DND-41 (cell line): Measurements from ENCODE around the gene PLPPR2.

Experiments used
- ATAC-seq: fragments of 200-7000 bp; cut with Tn5 transposase; 3 replicates; pipeline ENCODE4 v1.9.1; 2021; ENCODE audit warnings: low read depth; ENCODE audit not compliant: insufficient read depth
- DNase-seq: peaks from one replicate; pipeline ENCODE4 v3.0.0-alpha.2; 2020
- H2AFZ ChIP-seq: 2 replicates; pipeline ENCODE4 v1.6.0; 2012; ENCODE audit warnings: low read depth, low read length
- H3K27ac ChIP-seq: 2 replicates; pipeline ENCODE4 v1.5.1; 2012; ENCODE audit warnings: low read length, inconsistent platforms
- H3K27me3 ChIP-seq: fragments of 200-600 bp; sonication (generic); 2 replicates; pipeline ENCODE4 v1.6.0; 2012; ENCODE audit warnings: low read length, mild to moderate bottlenecking, inconsistent platforms; ENCODE audit not compliant: insufficient read depth, poor library complexity
- H3K36me3 ChIP-seq: 2 replicates; pipeline ENCODE4 v1.5.1; 2012; ENCODE audit warnings: low read length, inconsistent platforms; ENCODE audit not compliant: insufficient read depth
- H3K4me1 ChIP-seq: 2 replicates; pipeline ENCODE4 v1.5.1; 2012; ENCODE audit warnings: mild to moderate bottlenecking, low read length; ENCODE audit not compliant: insufficient read depth
- H3K4me2 ChIP-seq: 2 replicates; pipeline ENCODE4 v1.6.0; 2012; ENCODE audit warnings: mild to moderate bottlenecking, moderate library complexity, low read length, inconsistent platforms; ENCODE audit not compliant: insufficient read depth
- H3K4me3 ChIP-seq, 2 experiments: fragments of 200-600 bp in 1 of 2; shearing (Covaris generic) in 1 of 2; 2 replicates each; pipeline ENCODE4 v1.5.1; 2012 to 2016; ENCODE audit warnings: inconsistent platforms in 2 of 2, low read length in 2 of 2, mild to moderate bottlenecking in 2 of 2, low read depth in 1 of 2, moderate library complexity in 1 of 2
- H3K79me2 ChIP-seq: 2 replicates; pipeline ENCODE4 v1.6.0; 2012; ENCODE audit warnings: low read length, inconsistent platforms; ENCODE audit not compliant: insufficient read depth
- H3K9ac ChIP-seq: 2 replicates; pipeline ENCODE4 v1.6.0; 2012; ENCODE audit warnings: low read depth, mild to moderate bottlenecking, inconsistent platforms, low read length, moderate library complexity
- H3K9me3 ChIP-seq: 2 replicates; pipeline ENCODE4 v1.5.1; 2012; ENCODE audit warnings: low read length, moderate library complexity, mild to moderate bottlenecking, inconsistent platforms; ENCODE audit not compliant: insufficient read depth, severe bottlenecking
- H4K20me1 ChIP-seq: 2 replicates; pipeline ENCODE4 v1.6.0; 2012; ENCODE audit warnings: low read length; ENCODE audit not compliant: insufficient read depth
- EZH2 ChIP-seq: IDR thresholded peaks from 3 replicates; pipeline ENCODE4 v1.6.1; 2012; ENCODE audit warnings: borderline replicate concordance, low read depth, mild to moderate bottlenecking, moderate library complexity, low read length, inconsistent platforms; ENCODE audit not compliant: severe bottlenecking
- TF ChIP-seq, protein P1 (sequence below): IDR thresholded peaks from 2 replicates; pipeline ENCODE4 v1.5.1; 2012; ENCODE audit warnings: borderline replicate concordance, low read length, moderate library complexity, mild to moderate bottlenecking; ENCODE audit not compliant: poor library complexity, severe bottlenecking; ENCODE audit errors: extremely low read depth

Gene PLPPR2

DNA sequence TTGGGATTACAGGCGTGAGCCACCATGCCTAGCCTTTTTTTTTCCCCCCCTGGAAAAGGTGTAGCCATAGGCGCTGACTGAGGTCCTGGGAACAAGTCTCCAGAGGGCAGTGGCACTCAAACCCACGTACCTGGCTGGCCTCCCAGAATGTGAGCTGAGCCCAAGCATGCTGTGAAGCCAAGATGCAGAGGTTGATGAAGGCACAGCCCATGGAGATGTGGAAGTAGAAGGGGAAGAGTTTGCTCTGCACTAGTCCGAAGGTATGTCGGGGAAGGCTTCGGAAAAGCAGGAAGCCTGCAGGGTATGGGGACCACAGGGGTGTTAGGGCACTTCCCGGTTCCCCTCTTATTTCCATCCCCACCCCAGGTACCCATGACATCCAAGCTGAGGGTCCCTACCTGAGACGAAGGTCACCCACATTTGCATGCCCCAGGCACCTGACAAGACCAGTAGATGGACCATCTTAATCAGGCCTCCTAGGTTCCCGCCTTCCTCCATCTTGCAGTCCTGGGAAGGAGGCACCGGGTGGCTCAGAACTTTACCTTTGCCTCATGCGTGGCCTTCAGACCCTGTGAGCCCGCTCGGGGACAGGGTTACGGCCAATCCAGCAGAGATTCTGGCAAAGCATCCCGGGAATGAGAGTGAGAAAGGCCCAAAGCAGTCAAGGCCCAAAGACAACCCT is 10.0 kb upstream of the PLPPR2 start:
- Histone ChIP-seq H3K4me3 (peak overlapping the region; percentile 47 to 95; a peak in 3 of 4 replicates), H2AFZ (peak overlapping the region; percentile 77), H3K27me3 (no peaks in the 10 kb centered on the region), H3K79me2 (peaks cover 11% of the 10 kb centered on the region), H3K36me3 (peaks cover 5% of the 10 kb centered on the region; the same call in 1 of the 2 replicates), H3K9me3 (peaks cover 3% of the 10 kb centered on the region), H3K4me2 (peak overlapping the region; percentile 78), H3K4me1 (peaks cover 31% of the 10 kb centered on the region), H3K27ac (peak overlapping the region; percentile 71), H4K20me1 (no peaks in the 10 kb centered on the region), H3K9ac (peak overlapping the region; percentile 66)
- ATAC-seq = no peak
- DNase-seq = no peak
- TF ChIP-seq, protein P1, sequence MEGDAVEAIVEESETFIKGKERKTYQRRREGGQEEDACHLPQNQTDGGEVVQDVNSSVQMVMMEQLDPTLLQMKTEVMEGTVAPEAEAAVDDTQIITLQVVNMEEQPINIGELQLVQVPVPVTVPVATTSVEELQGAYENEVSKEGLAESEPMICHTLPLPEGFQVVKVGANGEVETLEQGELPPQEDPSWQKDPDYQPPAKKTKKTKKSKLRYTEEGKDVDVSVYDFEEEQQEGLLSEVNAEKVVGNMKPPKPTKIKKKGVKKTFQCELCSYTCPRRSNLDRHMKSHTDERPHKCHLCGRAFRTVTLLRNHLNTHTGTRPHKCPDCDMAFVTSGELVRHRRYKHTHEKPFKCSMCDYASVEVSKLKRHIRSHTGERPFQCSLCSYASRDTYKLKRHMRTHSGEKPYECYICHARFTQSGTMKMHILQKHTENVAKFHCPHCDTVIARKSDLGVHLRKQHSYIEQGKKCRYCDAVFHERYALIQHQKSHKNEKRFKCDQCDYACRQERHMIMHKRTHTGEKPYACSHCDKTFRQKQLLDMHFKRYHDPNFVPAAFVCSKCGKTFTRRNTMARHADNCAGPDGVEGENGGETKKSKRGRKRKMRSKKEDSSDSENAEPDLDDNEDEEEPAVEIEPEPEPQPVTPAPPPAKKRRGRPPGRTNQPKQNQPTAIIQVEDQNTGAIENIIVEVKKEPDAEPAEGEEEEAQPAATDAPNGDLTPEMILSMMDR = no peak
- no peak for TF ChIP-seq EZH2

DNA sequence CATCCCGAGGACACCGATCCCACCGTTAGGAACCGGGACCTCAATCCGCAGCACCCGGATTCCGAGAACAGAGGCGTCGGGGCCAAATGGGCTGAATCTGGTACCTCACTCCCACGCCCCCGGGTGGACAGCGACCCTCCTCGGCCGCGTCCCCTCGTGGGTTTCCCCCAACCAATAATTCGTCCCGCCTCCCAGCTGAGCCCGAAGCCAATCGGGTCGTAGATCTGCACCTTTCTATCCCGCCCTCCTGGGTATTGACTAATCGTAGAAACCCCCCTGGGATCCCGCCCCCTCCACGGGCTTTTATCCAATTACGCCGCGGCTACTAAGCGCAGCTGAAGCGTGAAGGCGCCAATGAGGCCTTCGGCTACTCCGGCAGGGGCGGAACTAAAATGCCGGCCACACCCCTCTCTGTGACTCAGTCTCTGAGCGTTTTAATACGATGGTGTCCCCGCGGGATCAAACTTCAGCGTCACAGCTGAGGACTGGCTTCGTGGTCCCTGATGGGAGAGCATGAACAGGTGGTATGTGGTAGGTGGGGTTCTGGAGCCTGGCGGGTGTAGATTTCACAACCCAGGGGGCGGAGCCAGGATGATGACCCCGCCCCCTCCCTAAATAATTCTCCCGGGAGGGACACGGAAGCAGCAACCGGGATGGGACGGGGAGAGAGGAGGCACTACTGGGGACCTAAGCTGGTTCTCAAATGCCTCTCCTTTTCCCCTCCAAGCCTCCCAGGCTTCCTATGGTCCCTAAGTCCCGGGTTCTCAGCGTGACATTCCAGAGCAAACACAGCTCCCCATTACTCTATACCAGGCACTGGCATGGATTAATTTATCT is 8.9 kb upstream of the PLPPR2 start, which contains the start of the genes CCDC159 and TMEM205:
CCDC159 (plus strand) TSS at position 416 of the 837 bp plus-strand sequence; CDS start at position 504, 88 bp downstream.
TMEM205 (minus strand) TSS at position 165 of the 837 bp plus-strand sequence. CDS start 649 bp downstream, outside the sequence.
- Histone ChIP-seq H3K4me3 (peak within 1 kb of the TSS; percentile 47 to 95; a peak in 3 of 4 replicates), H3K9me3 (peaks cover 3% of the 10 kb centered on the region), H2AFZ (peak within 1 kb of the TSS; percentile 77), H3K79me2 (peaks cover 11% of the 10 kb centered on the region), H3K9ac (peak within 1 kb of the TSS; percentile 66), H3K36me3 (peaks cover 5% of the 10 kb centered on the region; the same call in 1 of the 2 replicates), H3K27me3 (no peaks in the 10 kb centered on the region), H3K4me2 (peak within 1 kb of the TSS; percentile 78), H3K4me1 (peaks cover 31% of the 10 kb centered on the region), H4K20me1 (no peaks in the 10 kb centered on the region), H3K27ac (peak within 1 kb of the TSS; percentile 74)
- DNase-seq (peak; percentile 100), ATAC-seq (peak; percentile 97)
- TF ChIP-seq, protein P1 = peak; percentile 48
- TF ChIP-seq EZH2 = no peak

DNA sequence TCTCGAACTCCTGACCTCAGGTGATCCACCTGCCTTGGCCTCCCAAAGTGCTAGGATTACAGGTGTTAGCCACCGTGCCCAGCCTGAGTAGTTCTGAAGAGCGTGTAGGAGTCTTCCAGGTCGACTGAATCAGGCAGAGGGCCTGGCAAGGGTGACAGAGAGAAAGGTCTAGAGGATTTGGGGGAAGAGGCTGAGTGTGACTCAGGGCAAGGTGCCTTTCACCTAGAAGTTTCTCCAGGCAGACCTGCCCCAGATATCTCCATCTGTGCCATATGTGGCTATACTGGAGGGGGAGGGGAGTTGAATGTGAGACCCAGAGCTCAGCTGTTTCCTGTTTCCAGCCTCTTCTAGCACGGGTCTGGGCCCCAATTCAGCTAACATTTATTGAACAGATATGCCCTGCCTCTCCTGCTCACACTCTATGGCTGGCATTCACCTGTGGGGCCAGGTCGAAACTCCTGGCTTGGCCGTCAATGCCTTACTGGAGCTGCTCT is 7.6 kb upstream of the PLPPR2 start:
- Histone ChIP-seq H3K9me3 (peaks cover 3% of the 10 kb centered on the region), H4K20me1 (no peaks in the 10 kb centered on the region), H3K79me2 (peaks cover 11% of the 10 kb centered on the region), H3K9ac (no peak overlapping the region), H3K4me2 (0 out of 2 replicates have a peak overlapping the region, but pooled peaks have one; percentile 9), H3K27me3 (no peaks in the 10 kb centered on the region), H2AFZ (no peak overlapping the region), H3K27ac (no peak overlapping the region), H3K4me1 (peaks cover 31% of the 10 kb centered on the region), H3K4me3 (no peak overlapping the region), H3K36me3 (no peaks in the 10 kb centered on the region; the same call in 1 of the 2 replicates)
- TF ChIP-seq, protein P1 = no peak
- no peak for TF ChIP-seq EZH2
- no peak for ATAC-seq
- no peak for DNase-seq
